HG03469 (cell line): ENCODE results near the gene IL21.
A peak's percentile ranks its signal among the peaks of the same experiment; 100 is the strongest.
"Not testable (repeated sequence)": the region's sequence is repeated elsewhere in the genome, so short reads cannot be mapped to it uniquely, and the experiment has no call there.

Experiments
- ATAC-seq: cut with Tn5 transposase; IDR thresholded peaks from one replicate; pipeline ENCODE4 v1.9.1; 2021; ENCODE audit warnings: mild to moderate bottlenecking, moderate library complexity, moderate number of reproducible peaks; ENCODE audit not compliant: unreplicated experiment

The IL21 gene

DNA sequence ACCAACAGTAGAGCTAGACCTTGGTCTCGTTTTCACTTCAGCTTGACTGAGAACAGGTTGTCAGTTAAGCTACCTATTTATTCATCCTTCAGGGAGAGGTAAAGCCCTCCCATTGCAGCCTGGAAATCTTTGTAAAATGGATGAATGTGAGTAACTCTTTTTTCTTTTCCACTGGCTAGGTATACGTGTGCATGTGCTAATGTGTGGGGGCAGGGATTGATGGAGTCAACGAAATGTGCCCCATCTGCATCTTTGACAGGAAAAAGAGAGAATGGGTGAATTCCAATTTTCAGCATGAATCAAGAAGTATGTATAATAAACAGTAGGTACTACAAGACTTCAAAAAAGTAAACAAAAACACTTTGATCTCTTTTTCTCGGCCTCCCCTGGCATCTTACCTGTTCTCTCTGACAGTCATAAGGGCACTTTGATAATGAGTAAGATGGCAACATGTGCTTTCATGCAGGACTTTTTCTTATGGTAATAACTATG is at the start of gene IL21:
IL21 (minus strand) TSS at position 51 of the 492 bp plus-strand sequence. CDS start 55 bp downstream, outside the sequence.
- ATAC-seq = no peak

DNA sequence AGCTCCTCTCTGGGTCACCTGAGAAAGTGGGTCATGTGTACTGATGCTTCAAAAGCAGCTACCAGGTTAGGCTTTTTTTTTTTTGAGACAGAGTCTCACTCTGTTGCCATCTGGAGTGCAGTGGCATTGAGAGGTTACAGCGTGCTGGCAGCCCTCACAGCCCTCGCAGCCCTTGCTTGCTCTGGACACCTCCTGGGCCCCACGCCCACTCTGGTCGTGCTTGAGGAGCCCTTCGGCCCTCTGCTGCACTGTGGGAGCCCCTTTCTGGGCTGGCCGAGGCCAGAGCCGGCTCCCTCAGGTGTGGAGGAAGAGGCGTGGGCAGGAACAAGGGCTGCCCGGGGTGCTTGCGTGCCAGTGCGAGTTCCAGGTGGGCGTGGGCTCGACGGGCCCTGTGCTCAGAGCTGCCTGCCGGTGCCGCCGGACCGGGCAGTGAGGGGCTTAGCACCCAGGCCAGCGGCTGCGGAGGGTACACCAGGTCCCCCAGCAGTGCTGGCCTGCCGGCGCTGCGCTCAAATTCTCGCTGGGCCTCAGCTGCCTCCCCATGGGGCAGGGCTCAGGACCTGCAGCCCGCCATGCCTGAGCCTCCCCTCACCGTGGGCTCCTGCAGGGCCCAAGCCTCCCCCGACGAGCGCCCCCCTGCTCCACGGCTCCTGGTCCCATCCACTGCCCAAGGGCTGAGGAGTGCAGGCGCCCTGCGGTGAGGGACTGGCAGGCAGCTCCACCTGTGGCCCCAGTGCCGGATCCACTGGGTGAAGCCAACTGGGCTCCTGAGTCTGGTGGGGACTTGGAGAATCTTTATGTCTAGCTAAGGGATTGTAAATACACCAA is 49.3 kb upstream of the IL21 start:
- no peak for ATAC-seq

DNA sequence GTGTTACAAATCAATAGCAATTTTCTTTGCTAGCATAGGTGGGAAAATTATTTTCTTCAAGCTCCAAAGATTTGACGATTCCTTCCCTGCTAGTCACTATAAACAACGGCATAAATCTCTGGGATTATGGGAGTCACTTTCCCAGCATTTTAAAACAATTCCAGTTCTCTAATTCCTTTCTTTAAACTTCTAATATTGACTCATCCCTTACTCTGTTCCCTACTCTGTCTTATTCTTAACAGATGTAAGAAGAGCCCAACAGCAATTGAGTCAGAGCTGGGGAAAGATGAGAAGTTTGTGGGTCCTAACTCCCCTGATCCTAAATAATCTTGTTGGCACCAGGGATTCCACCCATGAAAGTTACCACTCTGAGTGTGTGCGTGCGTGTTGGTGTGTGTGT is 47.4 kb upstream of the IL21 start:
- no peak for ATAC-seq

DNA sequence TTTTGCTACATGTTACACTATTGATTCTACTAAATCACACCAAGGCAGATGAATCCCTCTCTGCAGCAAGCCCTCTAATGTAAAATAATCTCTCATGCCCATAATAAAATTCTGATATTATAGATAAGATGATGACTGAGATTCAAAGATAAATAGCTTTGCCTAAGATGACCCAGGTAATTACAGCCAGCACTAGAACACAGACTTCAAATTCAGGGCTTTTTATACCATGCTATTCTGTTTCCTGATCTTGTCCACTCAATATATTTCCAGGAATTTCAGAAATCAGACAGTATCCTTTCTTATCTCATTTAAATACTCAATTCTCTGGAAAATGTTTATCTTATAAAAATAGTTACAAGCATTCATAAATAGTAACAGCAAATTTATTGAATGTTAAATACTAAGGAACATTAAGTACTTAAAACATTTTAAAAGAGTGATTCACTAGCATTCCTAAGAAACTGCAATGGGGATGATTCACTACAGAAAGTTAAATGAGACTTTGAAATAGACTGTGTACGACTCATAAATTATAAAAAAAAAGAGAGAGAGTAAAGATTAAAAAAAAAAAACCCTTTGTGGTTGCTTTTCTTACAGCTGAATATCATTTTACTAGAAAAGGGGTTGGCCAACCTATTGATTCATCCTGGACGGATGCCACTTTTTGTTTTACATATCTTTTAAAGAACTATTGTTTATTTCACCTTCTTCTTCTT is 45.8 kb upstream of the IL21 start:
- no peak for ATAC-seq

DNA sequence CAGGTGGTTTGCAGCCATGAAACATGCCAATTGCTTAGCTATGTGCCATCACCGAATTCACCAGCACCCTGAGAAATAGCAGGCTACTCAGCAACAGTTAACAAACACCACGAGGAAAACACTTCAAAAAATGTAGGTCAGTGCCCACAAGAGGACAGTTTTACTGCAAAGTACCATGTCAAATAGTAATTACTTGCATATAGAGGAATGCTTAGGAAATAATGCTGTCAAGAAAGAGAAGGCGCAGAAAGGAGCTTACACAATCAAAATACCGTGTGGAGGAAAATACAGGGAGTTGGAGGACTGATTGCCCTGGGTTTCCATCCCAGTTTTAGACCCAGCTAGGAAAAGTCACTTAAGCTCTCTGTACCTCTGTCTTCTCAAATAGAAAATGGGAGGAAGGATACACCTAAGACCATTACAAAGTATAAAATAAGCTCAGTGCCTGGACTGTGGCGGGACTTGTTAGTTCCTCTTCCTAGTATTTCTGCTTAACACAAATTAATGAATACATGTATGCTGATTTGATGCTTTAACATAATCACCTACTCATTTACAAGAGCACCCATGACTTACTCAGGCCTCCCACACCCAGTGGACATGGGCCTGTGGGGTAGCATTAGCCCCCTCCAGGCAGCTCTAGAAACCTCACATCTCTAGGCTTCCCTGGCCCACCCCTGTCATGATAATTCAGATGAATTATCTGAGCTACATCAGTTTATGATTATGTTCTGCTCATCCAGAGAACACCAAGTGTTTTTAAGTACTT is 44.5 kb upstream of the IL21 start:
- ATAC-seq = no peak

DNA sequence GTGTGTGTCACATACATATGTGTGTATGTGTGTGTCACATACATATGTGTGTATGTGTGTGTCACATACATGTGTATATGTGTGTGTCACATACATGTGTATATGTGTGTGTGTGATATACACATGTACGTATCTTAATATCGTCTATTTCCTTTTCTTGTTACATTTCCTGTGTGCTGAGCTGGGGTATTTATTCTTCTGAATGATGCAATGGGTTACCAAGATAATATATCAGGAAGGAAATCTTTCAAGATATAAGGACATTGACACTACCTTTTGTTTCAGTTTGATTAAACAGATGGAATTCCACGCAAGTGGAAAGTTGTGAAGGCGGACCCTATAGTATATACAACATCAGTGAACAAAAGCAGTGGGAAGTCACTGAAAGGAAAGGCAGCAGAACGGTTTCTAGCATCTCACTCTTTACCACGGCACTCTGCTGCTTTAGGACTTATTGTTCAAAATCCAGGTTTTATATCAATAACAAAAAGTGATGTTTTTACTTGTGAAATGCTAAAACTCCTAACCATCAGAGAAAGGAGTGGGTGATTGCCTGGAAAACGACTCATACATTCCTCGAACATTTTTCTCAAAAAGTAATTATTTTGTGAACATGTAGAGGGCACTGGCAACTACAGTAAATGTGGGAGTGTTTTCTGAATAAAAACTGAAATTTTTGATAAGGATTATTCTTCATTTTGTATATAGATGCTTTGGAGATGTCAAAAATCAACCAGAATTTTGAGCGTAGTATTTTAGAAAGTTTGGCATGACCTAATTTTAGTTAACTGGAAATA is 43.1 kb upstream of the IL21 start:
- ATAC-seq = no peak

DNA sequence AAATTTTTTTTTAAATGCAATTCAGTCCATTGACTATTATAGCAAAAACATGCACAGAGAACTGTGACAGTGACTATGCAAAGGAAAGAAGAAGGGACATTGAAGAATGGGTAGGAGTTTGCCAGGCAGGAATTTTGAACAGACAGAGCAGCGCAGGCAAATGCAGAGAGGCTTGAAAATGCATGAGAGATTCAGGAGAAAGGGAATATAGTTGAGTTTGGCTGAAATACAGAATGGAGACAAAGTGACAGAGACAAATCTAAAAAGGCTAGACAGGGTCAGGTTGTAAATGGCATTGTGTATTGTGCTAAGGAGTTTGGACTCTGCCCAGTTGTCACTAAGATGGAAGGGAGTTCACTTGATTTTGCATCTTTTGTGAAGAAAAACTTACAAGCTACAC is 42.4 kb upstream of the IL21 start:
- no peak for ATAC-seq

DNA sequence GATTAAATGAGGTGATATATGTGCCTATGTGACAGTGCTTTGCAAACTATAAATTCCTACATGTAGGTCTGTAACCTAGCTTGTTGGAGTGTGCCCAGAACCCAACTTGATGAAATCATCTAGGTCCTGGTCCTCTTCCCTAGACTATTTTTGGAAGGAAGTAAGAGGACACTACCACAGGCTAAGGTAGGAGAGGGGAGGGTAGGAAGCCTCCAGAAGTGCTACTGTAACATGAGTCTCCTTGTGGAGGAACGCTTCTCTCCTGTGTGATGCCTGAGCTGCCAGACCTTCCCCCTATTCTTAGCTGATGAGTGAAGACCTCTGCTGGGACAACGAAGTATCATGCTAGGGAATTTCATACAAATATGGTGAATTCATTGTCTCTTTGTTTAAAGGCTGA is 41.8 kb upstream of the IL21 start:
- ATAC-seq = no peak

DNA sequence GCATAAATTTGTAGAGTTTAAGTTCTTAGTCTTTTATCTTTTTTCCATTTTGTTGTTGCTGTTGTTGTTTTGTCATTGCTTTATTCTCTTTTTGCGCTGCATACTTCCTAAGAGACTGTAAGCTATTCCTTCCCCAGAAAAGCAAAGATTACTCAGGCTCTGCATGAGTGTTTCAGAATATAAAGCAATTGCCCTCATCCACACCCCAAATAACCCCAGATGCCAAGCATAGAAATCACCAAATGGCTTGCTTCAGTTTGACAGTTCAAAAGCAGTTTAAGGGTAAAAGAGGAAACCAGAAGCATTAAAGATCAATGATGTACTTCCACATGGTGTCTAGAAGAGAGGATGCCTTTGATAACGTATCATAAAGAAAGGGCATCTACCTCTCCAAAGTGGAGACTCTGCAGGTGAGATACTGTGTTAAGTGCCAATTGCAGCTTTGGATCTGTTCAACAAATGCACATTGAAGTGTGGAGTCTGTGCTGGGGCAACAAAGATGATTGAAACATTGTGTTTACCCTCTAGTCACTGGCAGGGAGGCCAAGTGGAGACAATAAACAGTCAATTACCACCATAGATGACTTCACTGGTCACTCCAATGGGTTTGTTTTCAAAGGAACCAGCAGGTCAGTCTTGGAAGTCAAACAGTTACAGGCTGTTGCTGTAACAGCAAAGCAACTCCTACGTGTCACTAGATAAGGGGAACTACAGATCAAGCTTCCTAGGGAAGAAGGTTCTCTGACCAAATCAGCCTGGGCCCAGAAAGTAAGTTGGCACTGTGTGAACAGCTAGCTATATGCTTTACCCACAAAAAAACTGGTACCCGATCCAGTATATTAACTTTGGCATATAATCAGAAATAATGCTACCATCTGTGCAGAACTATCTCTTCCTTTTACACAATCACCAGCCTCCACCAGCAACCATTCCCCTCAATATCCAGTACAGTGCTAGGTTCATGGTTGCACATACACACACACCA is 40.6 kb upstream of the IL21 start:
- ATAC-seq = no peak

DNA sequence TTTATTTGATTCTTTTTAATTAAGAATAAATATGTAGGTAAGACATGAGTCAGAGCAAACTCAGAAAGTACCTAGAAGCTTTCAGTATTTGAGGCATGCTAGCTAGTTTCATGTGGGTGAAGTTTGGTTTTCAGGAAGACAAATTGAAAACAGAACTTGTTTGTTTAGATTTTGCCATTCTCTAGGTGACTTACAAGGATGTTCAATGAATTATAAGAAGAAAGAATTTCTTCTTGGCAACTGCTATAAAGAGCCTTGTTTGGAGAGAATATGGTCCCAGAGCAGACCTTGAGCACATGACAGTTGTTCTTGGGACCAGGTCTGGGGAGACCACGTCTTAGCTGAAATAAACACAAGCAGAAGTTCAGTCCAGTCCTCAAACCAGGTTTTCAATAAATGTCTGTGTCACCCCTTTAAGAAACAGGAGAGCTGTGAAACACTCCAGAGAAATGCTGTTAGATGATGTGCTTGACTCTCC is 38.0 kb upstream of the IL21 start:
- peak; percentile 83 for ATAC-seq

DNA sequence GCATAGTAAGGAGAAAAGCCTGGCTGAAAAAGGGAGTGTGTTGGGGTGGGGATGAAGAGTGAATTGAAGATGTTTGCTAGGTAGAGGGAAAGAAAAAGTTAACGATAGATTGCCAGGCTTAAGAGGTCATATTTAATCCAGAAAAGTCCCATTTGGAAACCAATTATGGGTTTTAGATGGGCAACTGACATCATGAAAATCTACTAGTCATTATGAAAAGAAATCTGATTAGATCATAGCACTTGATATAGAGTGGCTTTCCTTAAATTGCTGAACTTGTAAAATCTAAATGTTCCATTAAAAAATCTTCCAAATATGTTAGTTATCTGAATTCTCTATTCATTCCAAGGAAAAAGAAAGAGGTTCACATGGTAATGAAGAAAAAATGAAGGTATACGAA is 37.5 kb upstream of the IL21 start:
- ATAC-seq = no peak

DNA sequence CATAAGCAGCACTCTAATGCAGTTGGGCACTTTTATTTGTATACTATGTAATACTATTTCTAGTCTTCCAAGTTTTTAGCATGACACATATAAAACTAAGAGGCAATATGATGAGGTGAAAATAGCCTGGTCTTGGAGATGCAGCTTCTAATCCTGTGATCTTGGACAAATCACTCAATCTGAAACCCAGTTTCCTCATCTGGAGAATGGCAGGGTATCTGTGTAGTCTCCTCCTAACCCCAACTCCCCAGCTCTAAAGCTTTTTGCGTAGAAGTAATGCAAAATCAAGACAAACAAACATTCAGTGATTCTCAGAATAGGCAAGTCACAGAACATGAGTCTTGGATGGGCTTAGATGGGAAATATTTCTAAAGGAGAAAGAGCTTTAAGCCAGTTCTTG is 36.7 kb upstream of the IL21 start:
- no peak for ATAC-seq

DNA sequence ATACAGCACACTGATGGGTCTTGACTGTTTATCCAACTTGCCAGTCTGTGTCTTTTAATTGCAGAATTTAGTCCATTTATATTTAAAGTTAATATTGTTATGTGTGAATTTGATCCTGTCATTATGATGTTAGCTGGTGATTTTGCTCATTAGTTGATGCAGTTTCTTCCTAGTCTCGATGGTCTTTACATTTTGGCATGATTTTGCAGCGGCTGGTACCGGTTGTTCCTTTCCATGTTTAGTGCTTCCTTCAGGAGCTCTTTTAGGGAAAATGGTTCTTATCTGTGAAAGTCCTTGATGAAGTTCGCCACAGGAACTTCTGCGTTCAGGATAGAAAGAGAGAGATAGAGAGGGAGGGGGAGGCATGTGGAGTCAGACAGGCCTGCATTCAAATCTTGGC is 35.7 kb upstream of the IL21 start:
- not testable (repeated sequence) for ATAC-seq

DNA sequence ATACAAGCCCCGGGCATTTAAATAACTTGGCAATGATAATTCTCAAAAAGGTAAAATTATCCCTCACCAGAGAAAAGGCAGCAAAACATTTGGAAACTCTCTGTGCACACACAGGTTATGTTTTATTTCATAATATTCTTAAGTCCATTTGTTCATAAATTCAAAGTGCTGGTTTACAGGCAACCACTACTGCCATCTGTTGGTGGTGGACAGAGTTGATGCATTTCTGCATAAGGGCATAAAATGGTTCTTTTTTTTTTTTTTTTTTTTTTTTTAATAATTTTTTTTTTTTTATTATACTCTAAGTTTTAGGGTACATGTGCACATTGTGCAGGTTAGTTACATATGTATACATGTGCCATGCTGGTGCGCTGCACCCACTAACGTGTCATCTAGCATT is 31.5 kb upstream of the IL21 start:
- ATAC-seq = no peak

DNA sequence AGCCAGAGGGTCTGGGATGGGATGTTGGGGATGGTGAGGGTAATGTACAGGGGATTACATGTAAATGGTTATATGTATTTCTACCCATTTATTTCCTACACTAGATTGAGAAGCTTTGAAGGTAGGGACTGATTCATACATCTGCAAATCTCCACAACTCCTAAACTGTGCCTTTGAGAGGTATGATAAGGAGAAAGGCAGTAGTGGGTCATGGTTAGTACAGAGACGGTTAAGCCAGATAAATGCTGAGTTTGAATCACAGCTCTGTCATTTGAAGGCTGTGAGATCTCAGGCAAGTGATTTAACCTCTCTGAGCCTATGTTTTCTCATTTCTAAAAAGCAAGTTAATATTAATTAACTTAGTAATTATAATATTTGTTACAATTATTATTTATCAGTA is 29.3 kb upstream of the IL21 start:
- no peak for ATAC-seq

DNA sequence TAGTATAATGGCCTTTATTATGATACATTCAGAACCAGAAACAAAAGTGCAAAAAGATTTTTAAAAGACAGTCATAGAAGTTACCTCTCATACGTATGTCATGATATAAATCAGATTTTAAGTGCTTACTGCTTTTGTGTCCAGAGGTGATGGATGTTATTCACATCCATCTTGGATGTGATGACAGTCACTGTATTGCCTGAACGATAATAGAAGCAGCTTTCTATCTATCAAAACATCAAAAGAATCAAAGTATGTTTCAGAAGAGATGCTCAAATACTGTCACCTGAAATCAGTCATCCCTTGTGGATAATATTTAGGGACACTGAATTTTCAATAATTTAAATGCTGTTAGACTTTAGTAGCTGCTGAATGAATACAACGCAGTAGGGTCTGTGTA is 26.8 kb upstream of the IL21 start:
- no peak for ATAC-seq

DNA sequence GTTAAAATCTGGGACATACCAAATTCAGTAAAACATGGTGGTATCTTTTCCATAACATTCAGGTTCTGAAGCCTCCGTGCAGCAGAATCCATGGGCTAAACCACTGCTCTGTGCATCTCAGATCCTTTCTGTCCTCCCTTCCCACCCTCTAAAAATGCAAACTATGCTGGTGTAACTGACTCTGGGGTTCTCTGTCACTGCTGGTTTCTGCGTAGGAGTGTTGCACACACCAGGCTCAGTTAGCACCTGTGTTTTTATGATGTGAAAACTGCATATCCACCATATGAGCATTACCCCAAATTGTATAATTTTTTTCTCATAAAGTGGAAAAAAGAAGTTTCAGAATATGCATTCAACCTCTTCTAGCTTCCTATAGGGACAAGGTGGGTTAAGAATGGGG is 22.4 kb upstream of the IL21 start:
- no peak for ATAC-seq

DNA sequence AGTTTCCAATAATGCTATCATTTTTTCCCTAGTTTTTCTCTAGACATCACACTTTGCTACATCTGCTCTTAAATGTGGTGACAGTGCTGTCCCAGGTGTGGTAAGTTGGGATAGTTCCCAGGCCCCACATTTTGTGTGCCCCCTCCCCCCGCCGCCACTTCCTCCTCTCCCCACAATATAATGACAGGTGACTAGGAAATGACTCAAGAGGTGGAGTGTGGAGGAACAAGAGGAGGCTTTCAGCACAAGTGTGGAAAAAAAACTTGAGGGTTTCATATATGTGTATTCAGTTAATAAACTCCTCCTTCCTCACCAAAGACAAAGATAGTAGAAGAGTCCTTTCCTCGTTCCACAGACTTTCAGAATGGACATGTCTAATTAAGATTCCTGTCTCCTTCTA is 18.3 kb upstream of the IL21 start:
- no peak for ATAC-seq

DNA sequence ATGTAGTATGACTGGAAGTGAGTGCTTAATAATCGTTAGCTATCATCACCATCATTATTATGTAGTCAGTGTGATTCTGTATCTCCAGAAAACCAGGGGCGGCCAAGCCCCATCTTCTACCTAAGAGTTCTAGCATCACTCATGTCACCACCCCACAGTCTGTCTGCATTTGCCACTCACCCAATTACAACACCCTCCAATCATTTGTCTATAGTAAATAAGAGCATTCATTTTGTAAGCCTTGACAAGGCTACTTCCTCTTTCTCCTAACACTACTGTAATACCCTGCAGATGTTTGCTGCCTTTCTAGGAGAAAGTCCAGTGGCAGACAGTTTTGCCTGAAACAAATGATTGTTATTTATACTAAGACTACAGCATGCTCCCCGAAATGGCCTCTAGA is 15.8 kb upstream of the IL21 start:
- ATAC-seq = peak; percentile 39
